Trophoblast cell (in vitro differentiated cells and primary cell): ENCODE data around the gene PDLIM3.

Experiments
- DNase-seq, 2 donors: peaks; one replicate each; pipeline ENCODE4 v3.0.0-alpha.2; 2016
- H2AFZ ChIP-seq: 2 replicates; pipeline ENCODE4 v1.6.1; 2013; ENCODE audit warnings: low read length, moderate library complexity, mild to moderate bottlenecking; ENCODE audit not compliant: insufficient read depth, poor library complexity
- H2AK5ac ChIP-seq: 2 replicates; pipeline ENCODE4 v1.6.1; 2013; ENCODE audit warnings: mild to moderate bottlenecking, low read length
- H2BK120ac ChIP-seq: 2 replicates; pipeline ENCODE4 v1.6.1; 2013; ENCODE audit warnings: low read length, mild to moderate bottlenecking, moderate library complexity; ENCODE audit not compliant: insufficient read depth, poor library complexity
- H2BK12ac ChIP-seq: 2 replicates; pipeline ENCODE4 v1.6.1; 2013; ENCODE audit warnings: mild to moderate bottlenecking, low read length, moderate library complexity
- H2BK5ac ChIP-seq: 2 replicates; pipeline ENCODE4 v1.6.1; 2013; ENCODE audit warnings: low read length, low read depth, moderate library complexity, mild to moderate bottlenecking; ENCODE audit not compliant: poor library complexity
- H3K14ac ChIP-seq: 2 replicates; pipeline ENCODE4 v1.6.1; 2013; ENCODE audit warnings: mild to moderate bottlenecking, low read length
- H3K18ac ChIP-seq: 2 replicates; pipeline ENCODE4 v1.6.1; 2013; ENCODE audit warnings: mild to moderate bottlenecking, low read length
- H3K23ac ChIP-seq: 2 replicates; pipeline ENCODE4 v1.6.1; 2013; ENCODE audit warnings: low read length
- H3K27ac ChIP-seq: 2 replicates; pipeline ENCODE4 v1.5.1; 2013; ENCODE audit warnings: low read depth, mild to moderate bottlenecking, inconsistent platforms, low read length, moderate library complexity
- H3K27me3 ChIP-seq: 2 replicates; pipeline ENCODE4 v1.6.1; 2013; ENCODE audit warnings: inconsistent platforms, mild to moderate bottlenecking, low read length, moderate library complexity; ENCODE audit not compliant: insufficient read depth
- H3K36me3 ChIP-seq, 2 experiments: 1 replicate in 1 of 2; 2 replicates in 1 of 2; pipeline ENCODE4 v1.6.1; 2013; ENCODE audit warnings: low read length in 2 of 2, mild to moderate bottlenecking in 2 of 2, moderate library complexity in 1 of 2; ENCODE audit not compliant: insufficient read depth in 2 of 2, control insufficient read depth in 1 of 2
- H3K4ac ChIP-seq: 2 replicates; pipeline ENCODE4 v1.6.1; 2013; ENCODE audit warnings: low read depth, mild to moderate bottlenecking, low read length, moderate library complexity
- H3K4me1 ChIP-seq, 2 experiments: 1 replicate in 1 of 2; 2 replicates in 1 of 2; pipeline ENCODE4 v1.6.1; 2013; ENCODE audit warnings: low read length in 2 of 2, mild to moderate bottlenecking in 2 of 2, moderate library complexity in 1 of 2; ENCODE audit not compliant: insufficient read depth in 2 of 2, control insufficient read depth in 1 of 2
- H3K4me2 ChIP-seq: 2 replicates; pipeline ENCODE4 v1.6.1; 2013; ENCODE audit warnings: inconsistent platforms, mild to moderate bottlenecking, low read length, moderate library complexity
- H3K4me3 ChIP-seq: 2 replicates; pipeline ENCODE4 v1.5.1; 2013; ENCODE audit warnings: mild to moderate bottlenecking, low read depth, low read length, inconsistent platforms
- H3K79me1 ChIP-seq: one replicate; pipeline ENCODE4 v1.6.1; 2013; ENCODE audit warnings: low read length
- H3K79me2 ChIP-seq: 2 replicates; pipeline ENCODE4 v1.6.1; 2013; ENCODE audit warnings: low read length, mild to moderate bottlenecking; ENCODE audit not compliant: control insufficient read depth, insufficient read depth, poor library complexity
- H3K9ac ChIP-seq: 2 replicates; pipeline ENCODE4 v1.6.1; 2013; ENCODE audit warnings: mild to moderate bottlenecking, low read length
- H3K9me3 ChIP-seq: 2 replicates; pipeline ENCODE4 v1.6.1; 2013; ENCODE audit warnings: low read depth, mild to moderate bottlenecking, control low read depth, inconsistent platforms, low read length; ENCODE audit not compliant: insufficient read depth
- H4K12ac ChIP-seq: 2 replicates; pipeline ENCODE4 v1.6.1; 2013; ENCODE audit warnings: low read depth, mild to moderate bottlenecking, low read length, moderate library complexity
- H4K8ac ChIP-seq: 2 replicates; pipeline ENCODE4 v1.6.1; 2013; ENCODE audit warnings: low read depth, mild to moderate bottlenecking, low read length, moderate library complexity
- H4K91ac ChIP-seq: one replicate; pipeline ENCODE4 v1.6.1; 2013; ENCODE audit warnings: low read depth, mild to moderate bottlenecking, low read length, moderate library complexity
- WGBS: extraction: QIAGEN DNeasy Blood & Tissue Kit; methylation state at CpG from one replicate; pipeline ENCODE4 v1.1.7; 2013; ENCODE audit warnings: missing lambda C conversion rate; ENCODE audit not compliant: insufficient read length, insufficient coverage; ENCODE audit errors: extremely low coverage; 5-methylcytosine and 5-hydroxymethylcytosine counted together

The PDLIM3 gene

DNA sequence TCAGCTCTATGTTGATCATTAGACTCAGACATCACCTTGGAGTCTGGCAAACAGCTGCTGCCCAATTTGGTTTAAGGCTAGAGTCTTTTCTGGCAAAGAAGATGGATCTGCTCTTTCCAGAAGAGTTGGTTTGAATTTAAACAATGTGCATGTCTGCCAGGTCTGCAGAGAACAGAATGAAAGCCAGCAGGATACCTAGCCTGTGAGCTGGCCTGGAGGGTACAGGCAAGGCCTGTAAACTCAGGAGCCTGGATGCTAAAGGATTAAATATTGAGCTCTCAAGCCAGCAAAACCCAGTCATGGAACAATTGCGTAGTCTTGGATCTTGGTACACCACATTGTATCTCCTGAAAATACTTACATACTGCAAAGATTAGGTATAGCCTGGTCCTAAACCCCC, 15.6 kb upstream of the PDLIM3 start:
- Histone ChIP-seq H3K9me3 (no peaks in the 10 kb centered on the region), H3K18ac (no peak overlapping the region), H2AK5ac (no peak overlapping the region), H2BK12ac (no peak overlapping the region), H2BK5ac (no peak overlapping the region), H3K4me3 (no peak overlapping the region), H2AFZ (no peak overlapping the region), H3K79me1 (no peaks in the 10 kb centered on the region), H3K23ac (no peak overlapping the region), H3K9ac (no peak overlapping the region), H3K4ac (no peak overlapping the region), H4K91ac (no peak overlapping the region), H3K4me1 (no peaks in the 10 kb centered on the region), H3K14ac (no peak overlapping the region), H4K12ac (no peak overlapping the region), H3K27ac (no peak overlapping the region), H4K8ac (no peak overlapping the region), H3K36me3 (no peaks in the 10 kb centered on the region), H3K4me2 (no peak overlapping the region), H3K27me3 (no peaks in the 10 kb centered on the region), H2BK120ac (no peak overlapping the region), H3K79me2 (no peaks in the 10 kb centered on the region)
- no CpG with 5 or more reads among the region's 1 CpG for WGBS
- DNase-seq = no peak

DNA sequence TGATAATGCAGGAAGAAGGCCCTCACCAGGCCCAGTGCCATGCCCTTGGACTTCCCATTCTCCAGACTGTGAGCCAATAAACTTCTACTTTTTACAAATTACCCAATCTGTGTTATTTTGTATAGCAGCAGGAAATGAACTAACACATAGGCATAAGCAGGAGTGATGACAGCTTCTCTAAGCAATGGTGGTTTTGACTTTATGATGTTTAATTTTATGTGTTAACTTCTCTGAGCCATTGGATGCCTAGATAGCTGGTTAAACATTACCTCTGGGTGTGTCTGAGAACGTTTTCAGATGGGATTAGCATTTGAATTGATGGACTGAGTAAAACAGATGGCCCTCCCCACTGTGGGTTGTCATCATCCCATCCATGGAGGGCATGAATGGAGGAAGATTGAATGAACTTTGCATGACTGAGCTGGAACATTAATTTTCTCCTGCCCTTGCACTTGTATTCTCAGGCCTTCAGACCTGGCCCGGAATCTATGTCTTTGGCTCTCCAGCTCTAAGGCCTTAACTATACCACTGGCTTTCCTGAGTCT, 13.9 kb upstream of the PDLIM3 start:
- no peak overlapping the region for H3K18ac ChIP-seq
- H3K14ac ChIP-seq = no peak overlapping the region
- H3K9ac ChIP-seq = no peak overlapping the region
- no peak overlapping the region for H4K8ac ChIP-seq
- H3K27ac ChIP-seq = no peak overlapping the region
- WGBS = no CpG with 5 or more reads among the region's 2 CpGs
- no peaks in the 10 kb centered on the region for H3K9me3 ChIP-seq
- no peak overlapping the region for H3K4me3 ChIP-seq
- H2AK5ac ChIP-seq = no peak overlapping the region
- no peak overlapping the region for H2BK5ac ChIP-seq
- H4K12ac ChIP-seq = no peak overlapping the region
- no peaks in the 10 kb centered on the region for H3K79me1 ChIP-seq
- no peak overlapping the region for H4K91ac ChIP-seq
- no peaks in the 10 kb centered on the region for H3K4me1 ChIP-seq
- no peaks in the 10 kb centered on the region for H3K79me2 ChIP-seq
- no peak overlapping the region for H2BK12ac ChIP-seq
- H3K4ac ChIP-seq = no peak overlapping the region
- H3K36me3 ChIP-seq = no peaks in the 10 kb centered on the region
- no peak overlapping the region for H2BK120ac ChIP-seq
- H2AFZ ChIP-seq = no peak overlapping the region
- DNase-seq = no peak
- H3K27me3 ChIP-seq = no peaks in the 10 kb centered on the region
- H3K23ac ChIP-seq = no peak overlapping the region
- H3K4me2 ChIP-seq = no peak overlapping the region

DNA sequence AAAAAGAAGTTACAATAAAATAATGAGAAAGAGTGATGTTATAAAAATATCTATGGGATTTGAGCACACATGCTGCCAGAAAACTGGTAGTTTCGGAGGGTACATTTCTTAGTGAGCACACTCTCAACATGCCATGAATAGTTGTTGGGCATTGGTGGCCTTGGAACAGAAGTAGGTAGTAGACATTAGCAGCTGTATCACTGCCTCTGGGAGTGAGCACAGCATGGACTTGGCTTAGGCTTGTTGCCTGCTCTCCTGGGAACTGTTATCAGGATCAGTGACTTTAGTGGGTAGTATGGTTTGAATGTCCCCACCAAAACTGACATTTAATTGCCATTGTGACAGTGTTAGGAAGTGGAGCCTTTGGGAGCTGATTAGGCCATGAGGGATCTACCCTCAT, 13.3 kb upstream of the PDLIM3 start:
- no peak for DNase-seq

DNA sequence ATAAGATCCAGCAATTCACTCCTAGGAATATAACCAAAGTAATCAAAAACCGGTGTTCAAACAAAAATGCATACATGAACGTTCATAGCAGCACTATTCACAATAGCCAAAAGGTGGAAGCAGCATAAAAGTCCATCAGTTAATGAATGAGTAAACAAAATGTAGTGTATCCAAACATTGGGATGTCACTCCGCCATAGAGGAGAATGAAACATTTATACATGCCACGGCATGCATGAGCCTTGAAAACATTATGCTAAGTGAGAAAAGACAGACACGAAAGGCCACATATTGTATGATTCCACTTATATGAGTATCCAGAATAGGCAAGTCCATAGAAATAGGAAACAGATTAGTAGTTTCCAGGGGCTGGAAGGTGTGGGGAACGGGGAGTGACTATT, 11.0 kb upstream of the PDLIM3 start:
- Histone ChIP-seq H2AK5ac (no peak overlapping the region), H3K79me1 (no peaks in the 10 kb centered on the region), H4K8ac (no peak overlapping the region), H3K4ac (no peak overlapping the region), H3K79me2 (no peaks in the 10 kb centered on the region), H3K27ac (no peak overlapping the region), H3K36me3 (no peaks in the 10 kb centered on the region), H3K4me1 (no peaks in the 10 kb centered on the region), H3K27me3 (no peaks in the 10 kb centered on the region), H3K23ac (no peak overlapping the region), H3K9ac (no peak overlapping the region), H3K18ac (no peak overlapping the region), H4K91ac (no peak overlapping the region), H2AFZ (no peak overlapping the region), H2BK120ac (no peak overlapping the region), H3K4me2 (no peak overlapping the region), H3K14ac (no peak overlapping the region), H2BK5ac (no peak overlapping the region), H4K12ac (no peak overlapping the region), H3K4me3 (no peak overlapping the region), H2BK12ac (no peak overlapping the region), H3K9me3 (no peaks in the 10 kb centered on the region)
- DNase-seq = no peak
- WGBS = no CpG with 5 or more reads among the region's 6 CpGs

More for the DNA sequence above, 13.3 kb upstream of the PDLIM3 start:
- no peak overlapping the region for H3K14ac ChIP-seq
- H4K8ac ChIP-seq = no peak overlapping the region
- H3K4me1 ChIP-seq = no peaks in the 10 kb centered on the region
- H4K91ac ChIP-seq = no peak overlapping the region
- H3K9ac ChIP-seq = no peak overlapping the region
- no peak overlapping the region for H2AK5ac ChIP-seq
- H3K4ac ChIP-seq = no peak overlapping the region
- H2BK12ac ChIP-seq = no peak overlapping the region
- no peak overlapping the region for H3K27ac ChIP-seq
- no peaks in the 10 kb centered on the region for H3K79me1 ChIP-seq
- H2BK120ac ChIP-seq = no peak overlapping the region
- H2AFZ ChIP-seq = no peak overlapping the region
- no peaks in the 10 kb centered on the region for H3K36me3 ChIP-seq
- H3K27me3 ChIP-seq = no peaks in the 10 kb centered on the region
- H3K79me2 ChIP-seq = no peaks in the 10 kb centered on the region
- no peak overlapping the region for H4K12ac ChIP-seq
- H3K4me2 ChIP-seq = no peak overlapping the region
- no peak overlapping the region for H3K18ac ChIP-seq
- no peak overlapping the region for H3K4me3 ChIP-seq
- no peak overlapping the region for H3K23ac ChIP-seq
- no peaks in the 10 kb centered on the region for H3K9me3 ChIP-seq
- no peak overlapping the region for H2BK5ac ChIP-seq
- WGBS = no CpG with 5 or more reads among the region's 1 CpG
